ENCODE data around the gene ARMC6. TPM values are rescaled to one million over a fixed set of nuclear protein-coding genes. Genes with fewer than 3 reads are reported as not detected.

The ARMC6 gene
- total RNA-seq, result 41.5 and 62.3 TPM in 2 replicates

DNA sequence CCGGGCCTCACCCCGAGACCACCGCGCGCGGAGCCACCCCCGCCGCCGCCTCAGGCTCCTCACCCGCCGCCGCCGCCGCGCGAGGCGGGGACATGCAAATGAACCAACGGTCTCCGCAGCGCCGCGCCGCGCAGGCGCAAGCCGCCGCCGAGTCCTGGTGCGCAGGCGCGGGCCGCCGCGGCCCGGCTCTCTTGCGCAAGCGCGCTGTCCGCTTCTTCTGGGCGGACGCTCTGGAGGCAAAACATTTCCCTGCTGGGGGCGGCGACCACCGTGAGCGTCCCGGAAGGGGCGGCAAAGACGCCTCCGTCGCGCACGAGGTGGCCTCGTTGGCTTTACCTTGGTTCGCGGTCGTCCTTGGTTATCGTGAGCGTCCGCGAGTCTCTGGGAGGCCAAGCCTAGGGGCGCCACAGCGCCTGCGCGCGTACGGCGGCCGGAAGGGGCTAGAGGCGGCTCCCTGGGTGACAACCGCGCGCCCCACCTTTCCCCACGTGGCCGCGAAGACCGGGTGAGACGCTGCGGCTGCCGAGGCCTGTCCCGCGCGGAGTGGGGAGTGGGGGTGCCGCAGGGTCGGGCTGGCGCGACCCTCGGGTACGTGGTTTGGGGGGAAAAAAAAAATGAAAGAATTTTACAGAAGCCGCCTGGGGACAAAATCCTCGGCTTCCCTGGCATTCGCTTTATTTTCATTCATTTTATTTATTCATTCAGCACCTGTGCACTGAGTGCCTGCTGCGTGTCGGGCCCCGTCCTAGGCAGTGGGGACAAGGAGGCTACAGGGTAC, at the start of gene ARMC6, which contains the start of gene SUGP2:
Gene ARMC6 (plus strand): TSS at position 178 of the 778 bp plus-strand sequence. CDS start 607 bp downstream, outside the sequence.
Gene SUGP2 (minus strand): TSS at position 92 of the 778 bp plus-strand sequence. CDS start 2,446 bp downstream, outside the sequence.
- peak; percentile 73 for DNase-seq (ENCODE audit: low read depth)

DNA sequence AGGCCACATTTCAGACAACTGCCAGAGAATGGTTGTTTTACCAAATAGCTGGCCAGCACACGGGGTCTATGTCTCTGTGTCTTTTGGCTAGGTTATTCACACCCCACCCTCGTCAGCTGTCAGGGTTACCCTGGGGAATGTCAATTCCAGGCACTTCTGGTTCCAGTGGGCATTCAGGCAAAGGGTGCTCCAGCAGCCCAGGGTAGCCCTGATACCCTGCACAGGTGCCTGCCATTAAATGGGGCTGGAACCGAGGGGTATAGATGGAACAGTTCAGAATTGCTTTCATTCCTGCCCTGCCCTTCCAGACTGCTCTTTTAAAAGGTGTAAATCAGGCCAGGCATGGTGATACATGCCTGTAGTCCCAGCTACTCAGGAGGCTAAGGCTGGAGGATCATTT, 49.2 kb upstream of the ARMC6 start:
- DNase-seq (ENCODE audit: low read depth), result no peak

DNA sequence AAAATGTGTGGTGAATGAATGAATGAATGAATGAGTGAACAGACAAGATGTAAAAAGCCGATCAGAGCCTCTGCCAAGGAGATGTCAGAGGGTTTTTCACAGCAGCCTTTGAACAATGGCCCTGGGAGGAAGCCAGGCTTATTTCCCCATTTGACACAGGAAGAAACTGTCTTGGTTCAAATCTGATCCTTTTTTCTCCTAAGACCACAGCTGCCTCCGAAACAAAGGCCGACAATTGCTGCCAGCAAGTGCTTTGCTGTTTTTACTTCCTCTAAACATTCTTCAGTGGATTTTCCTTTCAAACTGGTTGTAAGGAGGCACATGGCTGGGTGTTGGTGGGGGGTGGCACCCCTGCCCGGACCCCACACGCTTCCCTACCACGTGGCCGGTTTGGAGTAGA, 48.1 kb upstream of the ARMC6 start:
- no peak for DNase-seq (ENCODE audit: low read depth)

- DNase-seq (ENCODE audit: low read depth), result no peak
These were observed 45.9 kb upstream of the ARMC6 start for GRCh38 chr19:18987456-18987855.

GRCh38 chr19:18989316-18989715, 44.1 kb upstream of the ARMC6 start:
- no peak for DNase-seq (ENCODE audit: low read depth)

GRCh38 chr19:18990128-18990708, 43.2 kb upstream of the ARMC6 start:
- DNase-seq (ENCODE audit: low read depth), result no peak

DNA sequence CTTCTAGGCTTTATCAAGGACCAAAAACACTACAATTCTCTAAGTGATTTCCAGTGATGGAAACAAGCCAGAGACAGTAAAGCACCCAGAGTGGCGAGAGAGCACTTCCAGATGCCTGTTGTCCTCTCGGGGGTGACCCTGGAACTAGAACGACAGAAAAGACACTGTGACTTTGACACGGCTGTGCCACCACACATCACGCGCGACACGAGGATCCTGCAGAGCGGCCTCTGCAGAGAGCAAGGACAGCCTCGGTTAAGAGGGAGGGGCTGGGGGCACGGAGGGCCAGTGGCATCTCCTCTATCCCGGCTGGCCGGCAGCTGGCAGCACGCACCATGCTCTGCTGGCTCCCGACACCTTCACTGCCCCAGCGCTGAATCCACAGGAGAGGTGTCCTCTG, 42.4 kb upstream of the ARMC6 start:
- no peak for DNase-seq (ENCODE audit: low read depth)

GRCh38 chr19:18991468-18991867, 41.9 kb upstream of the ARMC6 start:
- DNase-seq (ENCODE audit: low read depth), result no peak

GRCh38 chr19:18992696-18993095, 40.7 kb upstream of the ARMC6 start:
- no peak for DNase-seq (ENCODE audit: low read depth)

GRCh38 chr19:18993115-18993514, 40.3 kb upstream of the ARMC6 start:
- DNase-seq (ENCODE audit: low read depth), result no peak

- DNase-seq (ENCODE audit: low read depth), result peak; percentile 90
These were observed 37.6 kb upstream of the ARMC6 start for GRCh38 chr19:18995804-18996241.

GRCh38 chr19:18996351-18996750, 37.1 kb upstream of the ARMC6 start:
- DNase-seq (ENCODE audit: low read depth), result no peak

DNA sequence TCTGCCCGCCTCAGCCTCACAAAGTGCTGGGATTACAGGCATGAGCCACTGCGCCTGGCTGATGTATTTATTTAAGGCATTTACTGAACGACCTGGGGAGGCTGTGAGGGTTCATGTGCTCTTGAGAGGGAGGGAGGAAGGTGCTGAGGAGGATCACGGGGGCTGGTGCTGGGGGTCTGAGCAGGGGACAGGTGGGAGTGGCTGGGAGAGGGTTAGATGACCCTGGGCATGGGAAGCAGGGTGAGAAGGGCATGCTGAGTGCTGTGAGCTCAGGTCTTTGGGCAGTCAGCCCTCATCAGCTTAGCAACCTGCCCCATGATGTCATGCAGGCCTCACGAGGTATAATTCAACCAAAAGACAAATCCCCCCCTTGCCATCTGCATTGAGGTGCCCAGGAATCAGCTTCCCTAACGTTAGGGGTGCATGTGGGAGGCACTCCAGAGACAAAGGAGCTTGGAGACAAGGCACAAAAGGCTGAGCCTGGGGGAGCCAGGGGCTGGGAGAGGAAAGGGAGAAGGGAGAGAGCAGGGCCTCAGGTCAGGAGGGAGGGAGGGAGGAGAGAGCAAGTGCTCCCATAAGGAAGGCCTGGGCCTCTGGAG, 36.5 kb upstream of the ARMC6 start:
- DNase-seq (ENCODE audit: low read depth), result no peak

GRCh38 chr19:18998276-18998675, 35.1 kb upstream of the ARMC6 start:
- DNase-seq (ENCODE audit: low read depth), result no peak

DNA sequence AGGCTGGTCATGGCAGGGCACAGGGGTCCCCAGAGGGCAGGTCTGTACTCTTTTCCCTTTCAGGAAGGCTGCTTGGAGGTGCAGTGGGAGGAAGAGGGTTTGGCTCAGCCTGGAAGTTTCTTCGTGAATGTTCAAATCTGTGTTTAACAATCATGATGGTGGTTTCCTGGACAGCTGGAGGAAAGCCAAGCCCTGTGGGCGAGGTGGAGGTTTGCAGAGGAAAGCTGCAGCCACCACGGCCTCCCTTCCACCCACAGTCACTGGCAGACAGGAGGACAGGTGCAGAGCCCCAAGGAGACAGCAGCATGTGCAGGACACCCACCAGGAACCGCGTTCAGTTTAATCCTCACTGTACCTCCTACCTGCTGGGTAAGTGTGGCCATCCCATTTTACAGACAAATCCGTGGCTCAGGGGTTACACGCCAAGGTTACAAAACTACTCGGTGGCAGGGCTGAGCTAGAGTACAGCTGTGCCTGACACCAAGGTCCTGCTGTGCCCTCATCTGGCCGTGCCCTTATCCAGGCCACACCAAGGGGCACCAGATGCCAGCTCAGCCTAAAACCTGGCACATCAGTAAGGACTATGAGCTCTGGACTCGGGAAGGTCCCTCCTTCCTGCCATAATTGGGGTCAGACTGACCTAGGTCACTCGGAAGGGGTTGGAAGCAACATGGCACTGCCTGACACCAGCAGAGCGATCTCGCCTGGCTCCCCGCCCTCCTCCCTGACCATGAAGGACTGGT, 34.2 kb upstream of the ARMC6 start:
- peak; percentile 49 for DNase-seq (ENCODE audit: low read depth)

- DNase-seq (ENCODE audit: low read depth), result no peak
These were observed 33.3 kb upstream of the ARMC6 start for GRCh38 chr19:18999896-19000620.

GRCh38 chr19:19004144-19004543, 29.3 kb upstream of the ARMC6 start:
- no peak for DNase-seq (ENCODE audit: low read depth)

- no peak for DNase-seq (ENCODE audit: low read depth)
These were observed 27.2 kb upstream of the ARMC6 start for GRCh38 chr19:19006213-19006612.

DNA sequence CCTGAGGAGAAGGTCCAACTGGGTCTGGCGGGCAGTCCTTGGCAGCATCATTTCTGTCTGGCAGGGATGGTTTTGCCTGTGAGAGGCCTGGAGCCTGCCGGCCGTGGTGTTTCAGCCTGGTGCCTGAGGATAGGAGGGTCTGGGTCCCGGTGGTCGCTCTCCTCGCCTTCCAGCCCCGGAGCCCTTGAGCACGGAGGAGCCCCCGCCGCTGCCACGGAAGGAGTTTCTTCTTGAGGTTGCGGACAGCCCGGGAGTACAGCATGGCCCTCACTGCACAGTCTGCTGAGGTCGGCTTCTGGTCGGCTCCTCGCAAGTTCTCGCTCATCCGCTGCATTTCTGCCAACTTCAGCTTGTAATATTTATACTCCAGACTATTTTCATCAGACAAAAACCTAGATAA, 23.5 kb upstream of the ARMC6 start:
- DNase-seq (ENCODE audit: low read depth), result no peak

DNA sequence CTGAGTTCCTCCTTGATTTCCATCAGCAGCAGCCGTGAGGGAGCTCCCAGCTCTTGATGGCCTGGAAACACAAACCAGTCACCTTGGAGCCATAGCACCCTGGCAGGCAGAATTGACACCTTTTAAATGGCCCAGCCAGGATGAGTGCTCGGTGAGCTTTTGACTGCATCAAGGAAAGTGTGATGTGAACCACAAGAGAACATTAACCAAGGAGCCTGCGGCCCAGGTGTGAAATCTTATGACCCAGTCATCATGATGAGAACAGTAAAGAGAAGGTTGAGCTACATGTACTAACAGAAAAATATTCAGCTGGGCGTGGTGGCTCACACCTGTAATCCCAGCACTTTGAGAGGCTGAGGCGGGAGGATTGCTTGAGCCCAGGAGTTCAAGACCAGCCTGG, 22.9 kb upstream of the ARMC6 start:
- no peak for DNase-seq (ENCODE audit: low read depth)

DNA sequence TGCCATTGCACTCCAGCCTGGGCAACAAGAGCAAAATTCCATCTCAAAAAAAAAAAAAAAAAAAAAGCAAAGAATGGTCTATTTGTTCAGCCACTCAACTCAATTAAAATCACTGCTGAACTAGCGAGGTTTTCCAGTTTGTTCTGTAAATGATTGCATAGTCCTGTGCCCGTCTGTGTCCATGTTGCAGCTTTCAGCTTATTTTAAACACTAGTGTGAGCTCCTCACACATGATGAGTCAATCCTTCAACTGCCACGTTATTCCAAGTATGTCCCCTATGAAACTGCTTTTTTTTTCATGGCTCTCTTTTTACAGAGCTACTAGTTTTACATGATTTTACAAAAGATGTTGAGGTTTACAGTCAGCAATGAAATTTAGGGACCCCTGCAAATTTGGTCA, 12.3 kb upstream of the ARMC6 start:
- peak; percentile 81 for DNase-seq (ENCODE audit: low read depth)
